DND-41 (cell line): ENCODE data around the gene PAM.

ENCODE experiments used
- EZH2 ChIP-seq: IDR thresholded peaks from 3 replicates; pipeline ENCODE4 v1.6.1; 2012; ENCODE audit warnings: borderline replicate concordance, low read depth, mild to moderate bottlenecking, moderate library complexity, low read length, inconsistent platforms; ENCODE audit not compliant: severe bottlenecking
- TF ChIP-seq, protein P1 (sequence below): IDR thresholded peaks from 2 replicates; pipeline ENCODE4 v1.5.1; 2012; ENCODE audit warnings: borderline replicate concordance, low read length, moderate library complexity, mild to moderate bottlenecking; ENCODE audit not compliant: poor library complexity, severe bottlenecking; ENCODE audit errors: extremely low read depth

DNA sequence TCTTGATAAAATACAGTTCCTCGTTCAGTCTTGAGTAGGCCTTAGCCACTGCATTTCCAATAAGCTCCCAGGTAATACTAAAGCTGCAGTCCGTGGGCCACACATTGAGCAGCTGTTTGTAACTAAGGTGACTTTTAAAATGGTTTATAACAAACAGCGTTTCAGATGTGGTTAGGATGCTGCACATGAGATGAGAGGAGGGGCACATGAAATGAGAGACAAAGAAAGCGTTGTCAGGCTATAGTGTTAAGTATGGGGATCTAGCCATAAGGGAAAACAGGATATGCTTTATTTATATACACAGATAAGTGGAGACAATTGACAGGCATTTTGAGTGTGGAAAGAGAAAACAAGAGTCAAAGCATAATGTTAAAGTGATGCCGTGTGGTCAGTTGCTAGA lies 89.9 kb downstream of the PAM start:
- TF ChIP-seq, protein P1, sequence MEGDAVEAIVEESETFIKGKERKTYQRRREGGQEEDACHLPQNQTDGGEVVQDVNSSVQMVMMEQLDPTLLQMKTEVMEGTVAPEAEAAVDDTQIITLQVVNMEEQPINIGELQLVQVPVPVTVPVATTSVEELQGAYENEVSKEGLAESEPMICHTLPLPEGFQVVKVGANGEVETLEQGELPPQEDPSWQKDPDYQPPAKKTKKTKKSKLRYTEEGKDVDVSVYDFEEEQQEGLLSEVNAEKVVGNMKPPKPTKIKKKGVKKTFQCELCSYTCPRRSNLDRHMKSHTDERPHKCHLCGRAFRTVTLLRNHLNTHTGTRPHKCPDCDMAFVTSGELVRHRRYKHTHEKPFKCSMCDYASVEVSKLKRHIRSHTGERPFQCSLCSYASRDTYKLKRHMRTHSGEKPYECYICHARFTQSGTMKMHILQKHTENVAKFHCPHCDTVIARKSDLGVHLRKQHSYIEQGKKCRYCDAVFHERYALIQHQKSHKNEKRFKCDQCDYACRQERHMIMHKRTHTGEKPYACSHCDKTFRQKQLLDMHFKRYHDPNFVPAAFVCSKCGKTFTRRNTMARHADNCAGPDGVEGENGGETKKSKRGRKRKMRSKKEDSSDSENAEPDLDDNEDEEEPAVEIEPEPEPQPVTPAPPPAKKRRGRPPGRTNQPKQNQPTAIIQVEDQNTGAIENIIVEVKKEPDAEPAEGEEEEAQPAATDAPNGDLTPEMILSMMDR, result no peak
- no peak for TF ChIP-seq EZH2
